Kidney tubule cell (primary cell): ENCODE measurements around the gene MYO16.
A peak's percentile ranks its signal among the peaks of the same experiment; 100 is the strongest.
"Not testable (repeated sequence)": the region's sequence is repeated elsewhere in the genome, so short reads cannot be mapped to it uniquely, and the experiment has no call there.

ENCODE experiments used
- DNase-seq: peaks from one replicate; pipeline ENCODE4 v3.0.0-alpha.2; 2018; ENCODE audit warnings: low spot score

Gene MYO16

GRCh38 chr13:108895220-108895704 is 265.9 kb downstream of the MYO16 start:
- peak; percentile 63 for DNase-seq

GRCh38 chr13:108897955-108898354 is 268.5 kb downstream of the MYO16 start:
- DNase-seq = no peak

- DNase-seq = no peak
Observed at GRCh38 chr13:108902405-108903155, 273.2 kb downstream of the MYO16 start.

- DNase-seq = no peak
Observed at GRCh38 chr13:108903613-108904012, 274.2 kb downstream of the MYO16 start.

GRCh38 chr13:108911807-108912206 is 282.4 kb downstream of the MYO16 start:
- no peak for DNase-seq

- not testable (repeated sequence) for DNase-seq
Observed at GRCh38 chr13:108913731-108914130, 284.3 kb downstream of the MYO16 start.

- DNase-seq = peak; percentile 42
Observed at GRCh38 chr13:108915095-108915633, 285.8 kb downstream of the MYO16 start.

- peak; percentile 92 for DNase-seq
Observed at GRCh38 chr13:108915634-108916512, 286.5 kb downstream of the MYO16 start.

GRCh38 chr13:108917581-108917980 is 288.2 kb downstream of the MYO16 start:
- no peak for DNase-seq

- no peak for DNase-seq
Observed at GRCh38 chr13:108919036-108919907, 289.9 kb downstream of the MYO16 start.

GRCh38 chr13:108920137-108920536 is 290.7 kb downstream of the MYO16 start:
- DNase-seq = no peak

GRCh38 chr13:108921238-108921637 is 291.8 kb downstream of the MYO16 start:
- no peak for DNase-seq

GRCh38 chr13:108922108-108922507 is 292.7 kb downstream of the MYO16 start:
- DNase-seq = no peak

- no peak for DNase-seq
Observed at GRCh38 chr13:108923386-108924047, 294.1 kb downstream of the MYO16 start.

- peak; percentile 83 for DNase-seq
Observed at GRCh38 chr13:108924134-108924533, 294.7 kb downstream of the MYO16 start.

- DNase-seq = peak; percentile 2
Observed at GRCh38 chr13:108924541-108924940, 295.1 kb downstream of the MYO16 start.

GRCh38 chr13:108925070-108925469 is 295.7 kb downstream of the MYO16 start:
- DNase-seq = no peak

GRCh38 chr13:108926862-108927261 is 297.5 kb downstream of the MYO16 start:
- DNase-seq = no peak

- DNase-seq = no peak
Observed at GRCh38 chr13:108927615-108928014, 298.2 kb downstream of the MYO16 start.

- DNase-seq = no peak
Observed at GRCh38 chr13:108929532-108930206, 300.3 kb downstream of the MYO16 start.

- DNase-seq = no peak
Observed at GRCh38 chr13:108932196-108932595, 302.8 kb downstream of the MYO16 start.
